GM21360 (cell line): Measurements from ENCODE around the gene QSOX2.

ENCODE experiments used
- ATAC-seq: cut with Tn5 transposase; IDR thresholded peaks from one replicate; pipeline ENCODE4 v1.9.1; 2021; ENCODE audit warnings: mild to moderate bottlenecking, moderate library complexity; ENCODE audit not compliant: unreplicated experiment

Gene QSOX2

DNA sequence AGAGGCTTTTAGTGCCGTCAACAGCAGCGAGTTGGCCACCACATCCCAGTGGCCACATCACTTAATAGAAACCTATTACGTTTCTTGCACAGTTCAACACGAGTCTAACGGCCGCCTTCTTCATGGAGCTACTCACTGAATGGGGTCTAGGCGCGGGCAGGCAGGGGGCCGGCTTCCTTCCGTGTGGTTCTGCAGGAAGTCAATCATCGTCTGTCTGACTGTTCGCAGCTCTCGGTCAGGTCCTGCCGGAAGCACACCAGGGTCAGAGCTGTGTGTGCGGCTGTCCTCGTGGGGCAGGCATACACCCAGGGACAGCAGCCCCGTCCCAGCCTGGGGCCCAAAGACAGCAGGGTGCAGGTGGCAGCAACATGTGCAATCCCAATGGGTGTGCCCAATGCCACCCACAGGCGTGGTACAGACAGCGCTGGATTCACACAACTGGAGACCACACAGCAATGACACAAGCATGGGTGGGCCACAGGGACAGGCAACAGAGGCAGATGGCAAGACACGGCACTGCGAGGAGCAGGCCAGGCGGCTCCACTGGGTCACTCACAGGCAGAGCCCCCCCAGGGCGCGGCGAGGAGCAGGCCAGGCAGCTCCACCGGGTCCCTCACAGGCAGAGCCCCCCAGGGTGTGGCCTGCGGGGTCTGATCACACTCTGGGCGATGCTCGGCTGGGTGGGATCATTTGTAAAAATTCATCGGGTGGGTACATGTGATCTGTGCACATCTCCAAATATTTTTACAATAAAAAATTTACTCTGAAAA, 21.6 kb downstream of the QSOX2 start:
- ATAC-seq = no peak

DNA sequence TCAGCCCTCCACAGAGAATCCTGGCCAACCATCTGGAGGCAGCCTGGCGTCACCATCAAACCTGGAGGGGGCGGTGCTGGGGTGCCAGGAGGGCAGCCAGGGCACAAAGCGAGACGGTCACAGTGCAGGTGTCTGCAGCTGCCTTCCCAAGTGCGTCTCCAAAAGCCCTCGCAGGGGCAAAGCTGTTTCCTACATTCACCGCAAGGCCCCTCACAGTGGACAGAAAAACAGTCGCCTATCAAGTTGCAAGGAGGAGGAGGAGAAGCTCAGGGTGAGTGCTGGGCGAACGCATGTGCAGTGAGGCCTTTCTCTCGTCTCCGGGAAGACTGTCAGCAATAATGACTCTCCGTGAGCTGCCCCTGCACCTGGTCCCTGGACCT, 22.7 kb downstream of the QSOX2 start:
- ATAC-seq = no peak

DNA sequence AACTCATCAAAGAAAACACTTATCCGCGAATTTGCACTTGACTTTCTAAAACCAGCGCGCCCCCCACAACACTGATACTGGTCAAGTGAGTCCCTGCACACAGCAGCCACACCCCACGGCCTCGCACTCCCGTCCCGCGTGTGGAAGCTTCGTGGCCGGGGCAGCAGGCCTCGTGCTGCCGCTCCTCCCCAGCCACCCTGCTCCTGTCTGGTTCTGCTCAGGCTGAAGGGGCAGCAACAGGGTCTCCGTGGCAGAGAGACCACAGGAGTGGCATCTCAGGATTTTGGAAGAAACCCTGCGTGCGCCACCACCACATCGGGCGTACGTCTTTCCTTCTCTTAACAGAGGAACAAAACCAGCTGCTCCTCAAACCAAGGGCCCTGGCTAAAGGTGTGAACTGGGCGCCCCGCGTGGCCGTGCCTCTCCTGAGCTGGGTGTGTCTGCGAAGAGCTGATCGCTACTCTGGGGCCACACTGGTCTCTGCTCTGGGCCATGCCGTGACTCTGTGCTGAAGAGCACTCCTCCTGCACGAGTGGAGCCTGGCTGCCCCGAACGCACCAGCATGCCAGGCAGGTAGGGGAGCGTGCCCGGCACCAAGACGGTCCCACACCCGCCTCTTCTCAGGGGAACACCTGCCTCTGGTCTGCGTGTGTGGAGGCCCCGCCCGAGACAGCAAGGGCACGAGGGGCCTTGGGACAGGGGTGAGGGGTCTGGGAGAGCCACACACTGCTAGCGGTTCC, 23.3 kb downstream of the QSOX2 start:
- no peak for ATAC-seq

DNA sequence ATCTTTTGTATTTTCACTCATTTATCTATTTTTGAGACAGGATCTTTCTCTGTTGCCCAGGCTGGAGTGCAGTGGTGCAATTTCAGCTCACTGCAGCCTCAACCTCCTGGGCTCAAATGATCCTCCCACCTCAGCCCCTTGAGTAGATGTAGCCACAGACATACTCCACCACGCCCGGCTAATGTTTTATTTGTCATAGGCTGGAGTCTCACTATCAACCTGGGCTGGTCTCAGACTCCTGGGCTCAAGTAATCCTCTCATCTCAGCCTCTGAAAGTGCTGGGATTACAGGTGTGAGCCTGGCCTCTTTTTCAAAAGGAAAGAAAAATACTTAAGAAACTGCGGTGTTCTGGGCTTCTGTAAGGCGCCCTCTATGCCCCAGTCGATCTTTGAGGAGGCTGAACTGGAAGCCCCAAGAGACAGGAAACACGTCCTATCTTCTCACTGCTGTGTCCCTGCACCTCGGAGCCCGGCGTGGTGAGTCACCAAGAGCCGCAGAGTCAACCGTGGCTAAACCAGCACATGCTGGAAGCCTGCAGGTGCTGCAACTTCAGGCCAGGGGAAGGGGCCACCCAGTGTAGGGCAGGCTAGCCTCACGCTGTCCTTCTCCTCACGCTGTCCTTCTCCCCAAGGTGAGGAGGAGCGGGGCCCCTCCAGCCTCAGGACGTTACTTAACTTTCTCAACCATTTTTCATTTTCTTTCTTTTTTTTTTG, 25.4 kb downstream of the QSOX2 start:
- no peak for ATAC-seq

DNA sequence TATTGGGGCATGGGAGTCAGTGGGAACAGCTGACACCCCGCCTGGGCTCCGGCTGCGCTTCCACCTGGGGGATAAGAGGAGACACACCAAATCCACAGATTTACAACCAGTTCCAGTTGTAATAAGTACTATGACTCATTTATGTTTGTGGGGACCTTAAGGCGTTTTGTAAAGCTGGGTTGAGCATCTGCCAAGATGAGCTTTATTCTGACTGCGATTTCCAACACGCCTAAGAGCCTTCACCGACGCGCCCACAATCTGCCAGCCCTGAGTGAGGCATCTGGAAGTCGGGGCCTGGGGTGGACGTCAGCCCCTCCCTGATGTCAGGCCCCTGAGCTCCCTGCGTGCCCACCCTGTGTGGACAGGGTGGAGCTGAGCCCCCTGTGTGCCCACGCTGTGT, 26.3 kb downstream of the QSOX2 start:
- ATAC-seq = no peak

DNA sequence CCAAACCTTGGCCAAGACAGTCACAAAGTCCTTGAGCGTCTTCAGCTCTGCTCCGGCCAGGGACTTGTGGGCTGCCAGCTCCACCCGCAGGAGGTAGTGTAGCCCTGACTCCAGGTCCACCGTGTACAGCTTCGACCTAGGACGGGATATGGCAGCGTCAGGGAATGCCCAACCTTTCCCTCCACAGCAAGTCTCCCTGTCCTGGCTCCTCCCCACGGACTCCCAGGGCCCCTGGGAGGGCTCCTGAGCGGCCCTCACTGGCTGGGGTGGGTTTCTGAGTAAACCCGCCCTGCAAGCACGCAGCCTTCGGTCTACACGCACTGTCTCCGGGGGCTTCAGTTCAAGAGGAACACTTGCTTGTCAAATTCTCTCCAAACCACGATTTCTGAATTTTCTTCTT, 26.9 kb downstream of the QSOX2 start:
- ATAC-seq = no peak

DNA sequence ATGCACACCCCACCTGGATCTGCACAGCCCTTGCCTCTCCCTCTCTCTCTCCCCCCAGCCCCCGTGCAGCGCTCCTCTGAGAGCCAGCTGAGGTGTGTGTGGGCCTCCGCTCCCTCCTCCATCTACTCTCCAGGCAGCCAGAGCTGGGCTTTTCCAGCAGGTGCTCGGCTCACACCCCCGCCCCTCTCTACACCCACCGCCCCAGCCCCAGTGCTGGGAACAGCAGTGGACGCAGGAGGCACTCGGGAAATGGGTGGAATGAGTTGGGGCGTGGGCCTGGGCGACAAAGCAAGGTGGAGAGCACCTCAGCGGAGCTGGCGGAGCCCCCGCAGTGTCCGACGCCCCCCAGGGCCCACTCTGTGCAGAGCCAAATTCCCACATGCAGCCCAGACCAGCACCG, 27.3 kb downstream of the QSOX2 start:
- no peak for ATAC-seq

DNA sequence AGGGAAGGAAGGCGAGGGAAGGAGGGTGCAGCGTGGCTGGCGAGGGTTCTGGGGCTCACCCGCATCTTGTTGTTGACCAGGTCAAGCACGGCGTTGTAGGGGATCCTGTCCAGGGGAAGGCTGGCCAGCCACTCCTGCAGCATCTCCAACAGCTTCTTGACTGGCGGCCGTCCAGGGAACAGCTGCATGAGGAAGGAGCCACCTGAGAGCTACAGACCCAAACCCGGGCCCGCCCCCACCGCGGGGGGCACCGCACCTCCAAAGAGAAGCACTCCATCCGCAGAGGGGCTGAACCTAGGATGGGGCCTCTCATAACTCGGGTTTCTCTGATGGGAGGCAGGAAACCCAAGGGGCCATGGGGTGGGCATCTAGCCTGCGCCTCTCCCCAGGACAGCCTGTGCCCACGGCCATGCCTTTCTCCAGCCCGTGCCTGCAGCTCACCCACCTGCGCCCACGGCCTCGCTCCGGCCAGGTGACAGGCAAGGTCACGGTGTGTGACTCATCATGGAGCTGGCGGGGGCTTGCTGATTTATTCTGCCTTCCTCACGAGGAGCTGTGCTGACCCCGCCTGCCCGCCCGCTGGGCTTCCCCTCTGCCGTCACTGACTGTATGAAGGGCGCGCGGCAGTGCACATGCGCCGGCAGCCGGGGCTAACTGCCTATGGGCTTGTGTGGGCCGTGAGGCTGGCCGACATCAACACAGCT, 28.9 kb downstream of the QSOX2 start:
- no peak for ATAC-seq

DNA sequence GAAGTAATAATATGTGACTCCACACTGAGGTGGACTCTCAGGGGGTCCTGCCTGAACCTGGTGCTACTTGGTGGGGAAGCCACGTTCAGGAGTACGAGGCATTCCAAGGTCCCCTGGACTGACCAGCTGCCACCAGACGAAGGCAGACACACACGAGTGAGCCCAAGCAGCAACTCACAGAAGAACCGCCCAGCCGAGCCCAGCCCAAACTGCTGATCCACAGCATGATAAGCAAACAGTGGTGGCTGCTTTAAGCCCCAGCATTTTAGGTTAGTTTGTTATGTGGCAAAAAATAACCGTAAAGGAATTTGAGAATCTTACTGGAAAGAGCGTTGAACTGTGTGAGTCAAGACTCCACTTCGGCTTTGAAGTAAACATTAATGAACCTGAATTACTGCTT, 31.9 kb downstream of the QSOX2 start:
- no peak for ATAC-seq

DNA sequence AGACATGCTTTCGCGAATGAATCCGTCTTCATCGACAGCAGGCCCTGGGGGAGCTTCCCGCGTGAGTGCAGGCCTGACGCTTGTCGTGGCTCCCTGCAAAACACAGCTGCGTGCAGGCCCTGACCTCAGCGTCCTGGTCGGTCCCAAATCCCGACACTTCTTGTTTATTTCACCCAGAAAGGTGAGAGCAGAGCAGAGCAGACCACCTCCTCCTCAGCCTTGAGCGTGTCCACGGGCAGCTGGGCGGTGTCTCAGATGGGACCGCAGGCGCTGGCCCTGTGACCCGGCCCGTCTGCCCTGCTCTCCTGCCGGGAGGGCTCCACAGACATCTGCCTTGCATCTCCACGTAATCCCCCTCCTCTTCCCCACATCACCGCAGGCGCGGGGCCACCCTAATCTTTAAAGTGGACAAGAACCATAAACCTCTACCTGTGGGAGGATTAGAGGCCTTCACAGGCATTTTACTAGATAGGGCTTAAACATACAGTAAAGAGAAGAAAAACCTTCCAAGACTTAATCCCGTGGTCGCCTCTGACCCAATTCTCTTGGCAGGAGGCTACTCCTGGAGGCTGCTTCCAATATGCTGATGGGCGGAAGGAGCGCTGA, 33.2 kb downstream of the QSOX2 start:
- no peak for ATAC-seq

DNA sequence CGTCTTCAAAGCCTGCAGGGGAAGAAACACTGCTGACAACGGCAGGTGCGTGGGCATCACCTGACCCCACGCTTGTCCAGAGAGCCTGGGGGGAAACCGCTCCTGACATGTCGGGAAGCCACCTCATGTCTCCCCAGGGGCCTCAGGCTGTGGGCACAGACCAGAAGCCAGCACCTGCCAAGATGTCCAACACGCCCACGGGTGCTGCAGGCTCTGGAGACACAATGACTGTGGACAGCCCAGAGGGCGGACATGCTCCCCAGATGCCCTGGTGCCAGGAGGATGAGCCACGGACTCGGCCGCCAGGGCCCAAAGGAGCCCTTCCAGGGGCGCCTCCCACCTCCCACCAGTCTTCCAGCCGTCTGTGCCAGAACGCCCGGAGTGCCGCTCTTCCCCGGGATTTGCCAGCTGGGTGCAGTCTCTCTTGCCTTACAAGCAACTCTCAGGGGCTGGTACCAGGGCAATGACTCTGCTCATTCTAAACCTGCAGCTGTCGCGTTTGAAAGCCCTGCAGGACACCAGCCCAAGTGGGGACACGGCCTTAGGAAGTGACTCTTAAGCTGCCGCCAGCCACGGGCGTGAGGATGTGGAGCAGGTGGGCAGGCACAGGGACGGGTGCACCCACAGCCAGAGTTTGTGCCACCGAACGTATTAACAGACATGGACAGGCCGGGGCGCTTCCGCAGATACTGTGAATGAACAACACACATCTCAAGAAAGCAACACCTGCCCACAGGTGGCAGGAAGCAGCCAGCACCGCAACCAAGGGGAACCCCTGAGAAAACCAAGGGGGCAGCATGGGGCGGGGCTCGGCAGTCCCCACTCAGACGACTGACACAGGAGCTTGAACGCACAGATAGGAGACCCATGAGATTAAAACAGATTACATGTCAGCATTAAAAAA, 33.9 kb downstream of the QSOX2 start:
- no peak for ATAC-seq

DNA sequence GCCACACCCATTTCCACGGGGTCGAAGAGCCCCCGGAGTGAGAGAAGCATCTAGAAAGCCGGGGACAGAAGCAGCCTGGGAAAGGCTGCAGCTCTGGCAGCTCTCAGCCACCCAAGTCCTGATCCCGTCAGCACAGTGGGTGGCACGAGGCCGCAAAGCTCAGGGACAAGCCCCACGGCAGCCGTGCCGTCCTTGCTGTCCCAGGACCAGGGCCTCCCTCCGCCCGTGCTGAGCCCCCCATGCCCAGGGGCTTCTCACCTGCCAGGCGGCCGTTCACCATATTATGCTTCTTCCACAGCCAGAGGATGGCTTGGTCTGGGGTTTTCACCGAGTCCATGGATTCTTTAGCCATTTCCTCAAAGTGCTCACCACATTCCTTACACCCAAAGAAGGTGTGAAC, 34.6 kb downstream of the QSOX2 start:
- no peak for ATAC-seq

DNA sequence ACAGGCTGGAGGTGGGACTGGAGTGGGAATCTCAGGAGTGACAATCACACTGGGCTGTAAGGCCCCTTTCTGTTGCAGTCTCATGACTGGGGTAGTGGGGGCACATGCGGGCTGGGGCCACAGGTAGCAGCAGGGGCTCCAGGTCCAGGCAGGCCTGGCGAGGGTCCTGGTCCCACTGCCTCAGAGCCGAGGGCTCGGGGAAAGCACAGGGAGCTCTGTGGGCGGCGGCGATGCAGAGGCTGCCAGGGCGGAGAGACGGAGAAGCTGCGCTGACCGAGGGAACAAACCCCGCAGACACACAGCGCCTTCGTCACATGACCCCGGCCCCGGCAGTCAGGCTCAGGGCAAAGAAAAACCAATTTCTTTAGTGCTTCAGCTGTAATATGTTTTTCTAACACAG, 35.3 kb downstream of the QSOX2 start:
- ATAC-seq = no peak

DNA sequence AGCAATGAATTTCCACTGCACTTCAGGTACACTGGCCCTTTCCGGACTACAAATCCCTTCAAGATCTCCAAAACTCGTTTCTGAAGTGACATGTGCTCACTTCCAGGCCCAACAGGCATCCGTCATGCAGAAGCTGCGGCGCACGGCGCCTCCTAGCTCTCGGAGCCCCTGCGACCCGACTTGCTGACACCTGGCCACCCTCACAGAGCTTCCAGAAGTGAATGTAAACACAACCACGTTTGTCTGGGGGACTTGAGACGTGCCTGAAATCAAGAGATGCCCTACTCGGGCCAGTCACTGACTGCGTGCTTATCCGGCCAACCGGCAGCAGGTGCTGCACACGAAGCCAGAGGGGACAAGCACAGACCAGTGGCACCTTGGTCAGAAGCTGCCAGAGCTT, 35.8 kb downstream of the QSOX2 start:
- no peak for ATAC-seq

DNA sequence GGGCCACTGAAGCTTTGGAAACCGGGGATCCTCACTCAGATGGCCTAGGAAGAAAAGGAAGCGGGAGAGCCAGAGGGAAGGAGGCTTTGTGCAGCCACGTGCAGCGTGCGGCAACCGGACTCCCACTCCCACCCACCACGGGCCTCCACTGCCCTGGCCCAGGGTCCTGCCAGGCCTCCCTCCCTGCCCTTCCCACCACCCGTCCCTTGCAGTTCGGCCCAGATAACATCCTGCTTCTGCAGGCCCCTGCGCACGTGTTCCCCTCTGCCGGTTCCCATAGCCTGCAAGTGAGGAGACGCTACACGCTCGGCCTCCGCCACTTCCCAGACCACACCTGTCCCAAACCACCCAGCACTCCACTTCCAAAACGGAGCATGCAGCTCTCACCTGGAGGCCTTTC, 36.4 kb downstream of the QSOX2 start:
- ATAC-seq = no peak

DNA sequence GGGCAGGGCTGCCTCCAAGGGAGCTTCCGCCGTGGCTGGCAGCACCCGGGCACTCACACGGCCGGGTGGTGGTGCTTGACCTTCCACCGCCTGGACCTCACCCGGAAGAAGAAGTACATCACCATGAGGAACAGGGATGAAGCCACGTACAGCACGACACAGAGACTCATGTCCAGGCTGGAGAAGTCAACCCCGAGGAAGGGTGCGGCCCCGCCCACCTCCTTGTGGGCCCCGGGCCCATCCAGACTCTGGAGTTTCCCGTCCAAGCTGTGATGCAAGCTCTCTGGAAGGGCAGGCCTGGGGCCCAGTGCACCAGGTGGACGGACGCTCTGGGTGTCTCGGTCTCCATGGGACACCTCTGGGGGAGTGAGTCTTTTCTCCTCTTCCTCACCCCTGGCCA, 36.9 kb downstream of the QSOX2 start:
- no peak for ATAC-seq

DNA sequence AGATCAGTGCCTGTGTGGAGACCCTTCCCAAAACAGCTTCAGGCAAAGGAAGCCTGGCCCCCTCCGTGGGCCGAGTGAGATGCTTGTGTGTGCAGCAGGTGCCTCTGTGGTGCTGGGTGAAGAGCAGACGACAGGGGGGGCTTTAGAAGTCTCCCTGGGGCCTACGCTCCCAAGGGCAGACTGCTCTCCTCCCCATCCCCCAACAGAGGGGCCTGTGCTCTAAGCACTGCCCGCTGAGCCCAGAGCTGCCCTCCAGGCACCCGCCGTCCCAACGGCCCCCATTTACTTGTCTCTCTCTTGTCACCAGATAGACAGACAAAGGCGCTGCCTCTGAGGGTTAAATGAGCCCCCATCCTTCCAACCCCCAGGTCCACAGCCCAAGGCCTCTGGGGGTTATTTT, 38.0 kb downstream of the QSOX2 start:
- no peak for ATAC-seq

DNA sequence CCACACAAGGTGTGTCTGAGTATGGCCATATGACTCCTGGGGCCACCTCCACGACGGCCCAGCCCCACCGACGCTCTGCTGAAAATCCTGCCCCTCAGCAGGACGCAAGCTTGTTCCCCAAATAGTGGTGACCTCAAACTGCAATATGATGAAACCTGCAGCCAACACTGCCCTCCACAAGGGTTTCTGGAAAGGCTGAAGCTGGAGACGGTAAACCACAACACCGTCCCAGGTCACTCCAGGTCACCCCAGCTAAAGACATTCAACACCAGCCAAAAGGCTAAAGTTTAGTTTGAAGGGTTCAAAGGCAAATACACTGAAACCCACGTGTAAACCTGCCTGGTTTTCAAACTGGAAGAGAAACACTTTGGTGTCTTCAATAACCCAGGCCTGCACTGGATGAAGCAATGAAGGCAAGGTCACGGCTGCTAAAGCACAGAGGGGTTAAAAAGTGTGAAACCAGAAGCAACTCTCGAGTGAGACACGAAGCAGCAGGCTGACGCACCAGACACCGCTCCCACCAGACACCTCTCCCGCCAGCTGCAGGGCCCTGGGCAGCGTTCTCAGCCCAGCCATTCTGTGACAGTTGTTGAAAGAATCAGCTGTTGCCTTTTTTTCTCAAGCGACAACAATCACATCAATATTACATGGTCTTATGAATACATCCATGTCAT, 38.9 kb downstream of the QSOX2 start:
- ATAC-seq = no peak

DNA sequence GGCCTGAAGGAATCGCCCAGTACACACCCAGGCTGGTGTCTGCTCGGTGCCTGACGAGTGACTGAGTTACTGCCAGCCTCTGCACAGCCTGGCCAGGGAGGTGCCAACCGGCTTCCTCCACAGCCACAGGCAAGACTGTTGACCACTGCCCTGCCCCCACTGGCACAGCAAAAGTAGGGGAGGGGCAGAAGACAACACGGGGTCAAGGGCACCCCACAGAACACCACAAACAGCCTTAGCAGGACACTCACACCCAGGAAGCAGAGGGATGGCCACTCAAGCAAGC, 40.0 kb downstream of the QSOX2 start:
- no peak for ATAC-seq
